Ovary (tissue), 3 donors: ENCODE results near the gene SPSB1.

Experiments used
- CTCF ChIP-seq, 3 donors: fragments of 450-650 bp in 2 of 3; fragments of 200-600 bp in 1 of 3; IDR thresholded peaks; one replicate each; pipeline versions ENCODE4 v1.5.1 to v1.8.0; 2016 to 2022; ENCODE audit warnings: antibody characterized with exemption in 3 of 3, mild to moderate bottlenecking in 1 of 3
- EP300 ChIP-seq: sonication (generic); formaldehyde crosslinking; IDR thresholded peaks from one replicate; pipeline ENCODE4 v1.6.1; 2017; ENCODE audit warnings: antibody characterized with exemption
- POLR2A ChIP-seq: fragments of 450-650 bp; IDR thresholded peaks from one replicate; pipeline ENCODE4 v1.6.1; 2017; ENCODE audit warnings: antibody characterized with exemption, mild to moderate bottlenecking, moderate library complexity
- donor health status: DM: no; HTN: no; CAD: no.

DNA sequence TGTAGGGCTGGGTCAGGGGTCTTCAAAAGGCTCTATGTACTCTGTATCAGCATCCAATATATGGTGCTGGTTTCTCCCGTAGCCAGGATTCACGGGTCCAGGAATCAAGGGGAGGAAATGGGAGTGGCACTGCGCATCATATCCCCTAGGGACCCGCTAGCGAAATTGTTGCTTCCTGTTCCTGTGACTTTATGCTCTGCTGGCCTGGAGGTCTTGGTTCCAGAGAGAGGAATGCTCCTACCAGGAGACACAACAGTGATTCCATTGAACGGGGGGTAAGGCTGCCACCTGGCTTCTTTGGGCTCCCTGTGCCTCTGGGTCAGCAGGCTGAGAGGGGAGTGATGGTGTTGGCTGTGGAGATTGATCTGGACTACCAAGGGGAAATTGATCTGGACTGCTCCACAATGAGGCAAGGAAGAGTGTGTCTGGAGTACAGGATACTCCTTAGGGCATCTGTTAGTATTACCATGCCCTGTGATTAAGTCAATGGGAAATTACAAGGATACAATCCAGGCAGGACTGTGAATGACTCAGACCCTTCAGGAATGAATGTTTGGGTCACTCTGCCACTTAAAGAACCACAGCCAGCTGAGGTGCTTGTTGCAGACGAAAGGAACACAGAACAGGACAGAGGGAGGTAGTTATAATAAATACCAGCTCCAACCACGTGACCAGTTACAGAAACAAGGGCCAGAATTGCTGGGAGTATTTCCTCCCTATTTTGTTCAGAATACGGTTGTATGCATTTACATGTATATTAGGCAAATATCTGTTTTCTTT is 10.2 kb downstream of the SPSB1 start:
- no peak for TF ChIP-seq CTCF (IDR thresholded peaks at IDR 0.05)
- no peak for TF ChIP-seq EP300
- no peak for TF ChIP-seq POLR2A
